Rectal smooth muscle tissue (tissue), 1 donor: ENCODE measurements around the gene AKR1E2.

Experiments
- H3K27ac ChIP-seq: one replicate; pipeline ENCODE4 v1.7.0; 2013; ENCODE audit warnings: low read depth, low read length, inconsistent platforms
- H3K27me3 ChIP-seq: one replicate; pipeline ENCODE4 v1.7.0; 2013; ENCODE audit warnings: low read length; ENCODE audit not compliant: control insufficient read depth, insufficient read depth
- H3K36me3 ChIP-seq: one replicate; pipeline ENCODE4 v1.7.0; 2013; ENCODE audit warnings: low read length; ENCODE audit not compliant: control insufficient read depth, insufficient read depth
- H3K4me1 ChIP-seq: one replicate; pipeline ENCODE4 v1.7.0; 2013; ENCODE audit warnings: low read length; ENCODE audit not compliant: control insufficient read depth, insufficient read depth
- H3K4me3 ChIP-seq: one replicate; pipeline ENCODE4 v1.7.0; 2013; ENCODE audit warnings: low read length
- H3K9ac ChIP-seq: one replicate; pipeline ENCODE4 v1.7.0; 2013; ENCODE audit warnings: low read length

AKR1E2 gene

DNA sequence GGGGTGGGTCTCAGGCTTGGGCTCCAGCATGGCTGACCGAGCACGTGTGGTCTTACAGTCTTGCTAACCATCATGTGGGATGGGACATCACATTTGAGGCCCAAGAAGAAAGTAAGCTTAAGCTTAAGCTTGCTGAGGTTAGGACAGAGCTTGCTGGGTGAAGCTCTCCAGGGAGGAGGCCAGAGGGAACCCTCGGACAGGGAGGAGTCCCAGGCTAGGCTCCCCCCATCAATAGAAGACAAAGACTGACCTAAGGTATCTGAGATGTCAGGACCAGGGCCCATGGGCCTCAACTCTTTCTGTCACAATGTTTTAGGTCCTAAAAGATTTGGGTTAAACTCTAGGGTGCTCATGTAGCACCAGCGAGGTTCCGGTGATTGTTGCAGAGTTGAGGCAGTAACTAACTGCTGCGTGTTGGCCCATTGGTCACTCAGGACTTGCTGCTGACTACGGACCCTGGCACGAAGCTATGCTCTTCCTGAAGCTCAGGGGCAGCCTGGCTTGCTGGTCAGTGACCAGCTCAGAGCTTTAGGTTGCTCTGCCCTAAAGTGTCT, 10.5 kb downstream of the AKR1E2 start:
- H3K27ac ChIP-seq = no peak overlapping the region
- no peak overlapping the region for H3K4me3 ChIP-seq

DNA sequence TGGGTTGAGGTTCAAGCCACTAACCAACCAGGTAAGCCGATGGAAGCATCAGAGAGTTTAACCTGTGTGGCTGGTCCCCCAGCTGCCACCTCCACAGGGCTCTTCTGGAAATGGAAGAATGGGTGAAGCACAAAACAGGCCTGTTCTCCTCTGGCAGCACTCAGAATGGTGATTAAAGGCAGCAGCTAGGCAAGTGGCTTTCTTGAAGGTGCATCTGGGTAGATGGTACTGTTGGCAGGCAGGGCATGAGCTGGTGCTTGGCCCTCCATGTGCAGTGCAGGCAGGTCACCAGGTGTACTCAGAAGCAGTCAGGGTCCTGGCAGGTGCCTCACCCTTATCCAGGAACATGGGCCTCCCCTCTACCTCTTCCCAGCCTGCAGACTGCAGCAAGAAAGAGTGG, 11.5 kb downstream of the AKR1E2 start:
- no peak overlapping the region for H3K4me3 ChIP-seq
- H3K4me1 ChIP-seq = no peaks in the 10 kb centered on the region
- H3K27me3 ChIP-seq = no peaks in the 10 kb centered on the region
- H3K9ac ChIP-seq = no peak overlapping the region
- H3K36me3 ChIP-seq = no peaks in the 10 kb centered on the region
- no peak overlapping the region for H3K27ac ChIP-seq

More for the DNA sequence above, 10.5 kb downstream of the AKR1E2 start:
- H3K27me3 ChIP-seq = no peaks in the 10 kb centered on the region
- no peaks in the 10 kb centered on the region for H3K4me1 ChIP-seq
- no peak overlapping the region for H3K9ac ChIP-seq
- no peaks in the 10 kb centered on the region for H3K36me3 ChIP-seq

GRCh38 chr10:4838743-4839142, 12.7 kb downstream of the AKR1E2 start:
- H3K27ac ChIP-seq = no peak overlapping the region
- H3K36me3 ChIP-seq = no peaks in the 10 kb centered on the region
- H3K4me1 ChIP-seq = no peaks in the 10 kb centered on the region
- H3K27me3 ChIP-seq = no peaks in the 10 kb centered on the region
- H3K4me3 ChIP-seq = no peak overlapping the region
- H3K9ac ChIP-seq = no peak overlapping the region

DNA sequence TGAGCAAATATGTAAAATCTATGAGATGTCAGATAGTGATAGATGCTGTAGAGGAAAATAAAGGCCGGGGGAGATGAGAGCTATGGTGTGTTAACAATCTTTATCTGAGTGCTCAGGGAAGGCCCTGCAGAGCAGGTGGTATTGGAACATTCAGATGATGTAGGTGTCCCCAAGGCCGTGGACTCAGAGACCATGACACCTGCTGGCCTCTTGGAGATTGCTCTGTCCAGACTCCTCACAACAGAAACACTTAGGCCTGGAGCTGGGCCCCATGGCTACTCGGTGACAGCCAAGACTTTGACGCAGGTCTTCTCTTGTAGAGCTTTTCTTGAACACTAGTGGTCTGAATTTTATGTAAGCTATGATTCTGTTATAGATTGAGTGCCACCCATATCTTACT, 13.3 kb downstream of the AKR1E2 start:
- Histone ChIP-seq H3K27me3 (no peaks in the 10 kb centered on the region), H3K4me3 (no peak overlapping the region), H3K9ac (no peak overlapping the region), H3K27ac (no peak overlapping the region), H3K4me1 (no peaks in the 10 kb centered on the region), H3K36me3 (no peaks in the 10 kb centered on the region)

DNA sequence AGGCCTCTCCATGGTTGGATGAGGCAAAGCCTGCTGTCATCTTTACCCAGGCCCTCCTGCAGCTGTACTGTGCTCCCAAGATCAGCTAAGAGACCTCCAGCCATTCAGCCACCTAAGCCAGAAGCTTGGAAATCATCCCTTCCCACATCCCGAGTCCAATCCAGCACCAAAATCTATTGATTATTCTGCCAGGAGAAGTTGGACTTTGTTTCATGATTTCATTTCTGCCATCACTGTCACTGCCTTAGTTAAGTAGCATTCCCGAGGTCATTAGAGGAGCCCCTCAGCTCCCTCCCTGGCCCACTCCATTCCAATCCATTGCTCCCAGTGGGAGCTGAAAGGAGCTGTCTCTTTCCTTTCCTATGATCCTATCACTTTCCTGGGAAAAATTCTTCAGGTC, 14.1 kb downstream of the AKR1E2 start:
- H3K4me1 ChIP-seq = no peaks in the 10 kb centered on the region
- H3K9ac ChIP-seq = no peak overlapping the region
- H3K36me3 ChIP-seq = no peaks in the 10 kb centered on the region
- H3K4me3 ChIP-seq = no peak overlapping the region
- H3K27ac ChIP-seq = no peak overlapping the region
- H3K27me3 ChIP-seq = no peaks in the 10 kb centered on the region

GRCh38 chr10:4843525-4844180, 17.6 kb downstream of the AKR1E2 start:
- Histone ChIP-seq H3K4me1 (no peaks in the 10 kb centered on the region), H3K27me3 (no peaks in the 10 kb centered on the region), H3K27ac (no peak overlapping the region), H3K36me3 (no peaks in the 10 kb centered on the region), H3K4me3 (no peak overlapping the region), H3K9ac (no peak overlapping the region)

DNA sequence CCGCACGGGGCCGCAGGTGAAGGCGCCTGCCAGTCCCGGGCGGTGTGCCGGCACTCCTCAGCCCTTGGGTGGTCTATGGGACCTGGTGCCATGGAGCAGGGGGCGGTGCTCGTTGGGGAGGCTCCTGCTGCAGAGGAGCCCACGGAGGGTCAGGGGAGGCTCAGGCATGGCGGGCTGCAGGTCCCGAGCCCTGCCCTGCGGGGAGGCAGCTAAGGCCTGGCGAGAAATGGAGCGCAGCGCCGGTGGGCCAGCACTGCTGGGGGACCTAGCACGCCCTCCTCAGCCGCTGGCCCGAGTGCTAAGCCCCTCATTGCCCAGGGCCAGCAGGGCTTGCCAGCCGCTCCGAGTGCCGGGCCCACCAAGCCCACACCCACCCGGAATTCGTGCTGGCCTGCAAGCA, 18.9 kb downstream of the AKR1E2 start:
- no peaks in the 10 kb centered on the region for H3K4me1 ChIP-seq
- H3K4me3 ChIP-seq = no peak overlapping the region
- no peaks in the 10 kb centered on the region for H3K36me3 ChIP-seq
- H3K27ac ChIP-seq = no peak overlapping the region
- H3K9ac ChIP-seq = no peak overlapping the region
- no peaks in the 10 kb centered on the region for H3K27me3 ChIP-seq

DNA sequence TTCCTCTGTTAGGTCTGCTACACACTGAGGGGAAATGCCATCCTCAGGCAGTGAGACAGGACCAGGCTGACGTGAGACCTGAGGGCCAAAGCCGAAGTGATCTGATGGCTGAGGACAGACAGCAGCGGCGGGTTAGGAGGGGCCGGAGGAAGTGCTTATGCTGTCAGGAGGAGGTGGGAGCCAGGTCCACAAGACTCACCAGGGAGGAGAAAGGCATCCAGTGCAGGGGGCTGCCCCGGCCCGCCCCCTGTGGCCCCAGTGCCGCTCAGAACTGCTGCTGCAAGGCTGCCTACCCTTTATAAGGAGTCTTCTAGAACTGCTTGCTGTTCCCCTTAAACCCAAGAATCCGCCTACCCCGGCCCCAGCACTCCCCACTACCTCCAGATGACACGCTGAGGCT, 19.8 kb downstream of the AKR1E2 start:
- Histone ChIP-seq H3K27ac (no peak overlapping the region), H3K4me1 (no peaks in the 10 kb centered on the region), H3K36me3 (no peaks in the 10 kb centered on the region), H3K4me3 (no peak overlapping the region), H3K27me3 (no peaks in the 10 kb centered on the region), H3K9ac (no peak overlapping the region)

- Histone ChIP-seq H3K27ac (no peak overlapping the region), H3K36me3 (no peaks in the 10 kb centered on the region), H3K9ac (no peak overlapping the region), H3K4me3 (no peak overlapping the region), H3K27me3 (no peaks in the 10 kb centered on the region), H3K4me1 (no peaks in the 10 kb centered on the region)
Measured at GRCh38 chr10:4846775-4847174, 20.8 kb downstream of the AKR1E2 start.

DNA sequence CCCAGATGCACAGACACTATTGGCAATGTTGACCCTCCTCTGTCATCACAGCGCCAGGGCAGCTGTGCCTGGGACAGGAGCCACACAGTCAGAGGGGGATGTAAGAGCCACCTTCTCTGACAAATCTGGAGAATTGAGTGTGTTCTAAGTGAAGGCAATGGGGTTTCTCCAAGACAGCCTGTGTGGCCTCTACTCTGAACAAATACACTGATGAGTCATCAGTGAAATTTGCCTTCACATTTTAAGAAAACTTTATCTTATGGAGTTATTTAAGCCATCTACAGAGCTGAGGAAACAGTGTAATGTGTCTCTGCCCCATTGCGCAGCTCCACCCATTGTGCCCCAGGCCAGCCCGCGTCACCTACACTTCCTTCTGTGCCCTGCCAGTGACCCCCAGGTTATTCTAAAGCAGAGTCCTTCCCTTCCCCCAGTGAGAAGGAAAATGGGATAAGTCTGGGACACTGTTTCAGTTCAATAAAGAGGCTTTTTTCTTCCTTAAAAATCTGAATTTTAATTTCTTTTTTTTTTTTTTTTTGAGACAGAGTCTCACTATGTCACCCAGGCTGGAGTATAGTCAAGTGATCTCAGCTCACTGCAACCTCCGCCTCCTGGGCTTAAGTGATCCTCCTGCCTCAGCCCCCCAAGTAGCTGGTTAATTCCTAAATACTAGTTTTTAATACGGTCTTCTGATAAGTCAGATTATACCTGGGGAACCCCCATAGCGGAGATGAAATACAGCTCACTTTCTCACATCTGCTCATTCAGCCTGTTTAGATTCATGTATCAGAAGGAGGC, 21.8 kb downstream of the AKR1E2 start:
- Histone ChIP-seq H3K27ac (no peak overlapping the region), H3K4me3 (no peak overlapping the region), H3K4me1 (peaks cover under 1% of the 10 kb centered on the region), H3K9ac (no peak overlapping the region), H3K27me3 (no peaks in the 10 kb centered on the region), H3K36me3 (no peaks in the 10 kb centered on the region)

DNA sequence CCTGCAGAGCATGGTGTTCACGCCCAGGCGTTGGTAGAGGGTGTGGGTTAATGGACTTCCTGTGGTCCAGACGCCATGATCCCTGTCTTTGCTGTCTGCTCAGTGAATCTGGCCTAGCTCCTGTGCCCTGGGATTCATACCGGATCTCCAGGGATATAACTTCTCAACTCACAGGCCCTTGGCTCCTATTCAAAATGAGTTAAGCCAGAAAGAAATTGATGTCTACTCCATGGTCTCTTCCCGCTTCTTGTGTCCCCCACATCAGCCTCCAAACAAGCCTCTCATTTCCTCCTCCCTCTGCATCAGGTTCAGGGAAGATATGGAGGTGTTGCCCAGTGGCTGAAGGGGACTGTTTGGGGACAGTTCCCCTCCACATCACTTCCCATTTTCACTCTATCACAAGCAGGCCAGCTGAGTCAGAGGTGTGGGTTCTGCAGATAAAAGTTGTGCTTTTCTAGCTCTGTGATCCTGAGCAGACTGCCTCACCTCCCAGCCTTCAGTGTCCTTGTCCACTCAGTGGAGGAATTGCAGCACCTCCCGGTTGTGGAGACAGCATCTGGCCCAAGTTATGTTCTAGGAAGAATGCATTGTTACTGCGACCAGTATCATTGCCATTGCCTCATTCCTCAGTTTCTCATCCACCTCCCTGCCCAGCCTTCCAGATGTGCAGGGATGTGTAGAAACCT, 22.5 kb downstream of the AKR1E2 start:
- no peak overlapping the region for H3K27ac ChIP-seq
- H3K4me3 ChIP-seq = no peak overlapping the region
- no peaks in the 10 kb centered on the region for H3K27me3 ChIP-seq
- no peaks in the 10 kb centered on the region for H3K36me3 ChIP-seq
- peaks cover 3% of the 10 kb centered on the region for H3K4me1 ChIP-seq
- H3K9ac ChIP-seq = no peak overlapping the region

DNA sequence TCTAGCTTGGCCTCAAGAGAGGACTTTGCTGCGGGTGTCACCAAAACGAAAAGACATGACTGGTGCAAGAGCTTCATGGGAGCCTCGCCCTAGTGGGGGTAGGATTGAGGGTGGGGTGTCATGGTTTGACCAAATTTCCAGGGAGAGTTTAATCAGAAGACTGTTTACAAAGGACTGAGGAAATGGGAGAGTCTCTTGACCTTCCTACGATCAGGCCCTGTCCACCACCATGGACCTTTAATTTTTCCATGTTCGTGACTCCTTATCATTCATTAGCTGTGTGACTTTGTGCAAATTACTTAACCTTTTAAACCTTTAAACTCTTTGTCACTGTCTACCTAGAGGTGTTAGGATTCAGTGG, 23.0 kb downstream of the AKR1E2 start:
- Histone ChIP-seq H3K4me3 (no peak overlapping the region), H3K9ac (no peak overlapping the region), H3K4me1 (peaks cover 3% of the 10 kb centered on the region), H3K27ac (no peak overlapping the region), H3K27me3 (no peaks in the 10 kb centered on the region), H3K36me3 (no peaks in the 10 kb centered on the region)
